ENCODE data around the gene CR1. TPM values are rescaled to one million over a fixed set of nuclear protein-coding genes. Genes with fewer than 3 reads are reported as not detected.
"Not testable (repeated sequence)": the region's sequence is repeated elsewhere in the genome, so short reads cannot be mapped to it uniquely, and the experiment has no call there.

Gene CR1
- total RNA-seq, 2 donors from 2014 or later, result 8.2 TPM; not detected in 1

- Mint-ChIP-seq H3K36me3 (no peaks in the 10 kb centered on the region), H3K9me3 (no peaks in the 10 kb centered on the region), H3K4me1 (ENCODE audit: low read depth in 2 of 2) (no peaks in the 10 kb centered on the region), H3K27ac (no peak overlapping the region), H3K4me3 (no peak overlapping the region), H3K27me3 (peaks cover 23 to 53% of the 10 kb centered on the region in 2 donors)
- no peak for ATAC-seq
- no peak for DNase-seq (ENCODE audit: low spot score)
Measured at GRCh38 chr1:207519505-207520399, 23.8 kb downstream of the CR1 start.

GRCh38 chr1:207520400-207521345 is 24.7 kb downstream of the CR1 start:
- peak in 1 of 2 donors; percentile 27 for ATAC-seq
- H3K36me3 Mint-ChIP-seq; H3K4me1 Mint-ChIP-seq (ENCODE audit: low read depth in 2 of 2); H3K4me3 Mint-ChIP-seq; H3K9me3 Mint-ChIP-seq; H3K27ac Mint-ChIP-seq; DNase-seq (ENCODE audit: low spot score): not testable (repeated sequence)
- peaks cover 27 to 59% of the 10 kb centered on the region in 2 donors for H3K27me3 Mint-ChIP-seq

GRCh38 chr1:207525239-207525638 is 29.3 kb downstream of the CR1 start:
- H3K4me1 Mint-ChIP-seq (ENCODE audit: low read depth in 2 of 2); H3K4me3 Mint-ChIP-seq; ATAC-seq; H3K27ac Mint-ChIP-seq; H3K36me3 Mint-ChIP-seq; H3K9me3 Mint-ChIP-seq: not testable (repeated sequence)
- H3K27me3 Mint-ChIP-seq, result peaks cover 17 to 39% of the 10 kb centered on the region in 2 donors
- peak; percentile 13 for DNase-seq (ENCODE audit: low spot score)

- H3K4me3 Mint-ChIP-seq, result not testable (repeated sequence)
Measured at GRCh38 chr1:207528401-207528800, 32.4 kb downstream of the CR1 start.

GRCh38 chr1:207536263-207536662 is 40.3 kb downstream of the CR1 start:
- H3K4me3 Mint-ChIP-seq; H3K4me1 Mint-ChIP-seq (ENCODE audit: low read depth in 2 of 2); H3K9me3 Mint-ChIP-seq; H3K27ac Mint-ChIP-seq; H3K27me3 Mint-ChIP-seq; H3K36me3 Mint-ChIP-seq; DNase-seq (ENCODE audit: low spot score): not testable (repeated sequence)
- ATAC-seq, result peak; percentile 74 to 78

More at GRCh38 chr1:207528401-207528800, 32.4 kb downstream of the CR1 start:
- H3K27me3 Mint-ChIP-seq, result peaks cover 7 to 22% of the 10 kb centered on the region in 2 donors
- not testable (repeated sequence) for H3K27ac Mint-ChIP-seq; ATAC-seq; H3K4me1 Mint-ChIP-seq (ENCODE audit: low read depth in 2 of 2); H3K9me3 Mint-ChIP-seq; DNase-seq (ENCODE audit: low spot score); H3K36me3 Mint-ChIP-seq

- not testable (repeated sequence) for H3K27me3 Mint-ChIP-seq; ATAC-seq; H3K36me3 Mint-ChIP-seq; H3K9me3 Mint-ChIP-seq; H3K4me1 Mint-ChIP-seq (ENCODE audit: low read depth in 2 of 2); H3K4me3 Mint-ChIP-seq; H3K27ac Mint-ChIP-seq; DNase-seq (ENCODE audit: low spot score)
Measured at GRCh38 chr1:207546677-207547357, 50.9 kb downstream of the CR1 start.

- not testable (repeated sequence) for DNase-seq (ENCODE audit: low spot score); H3K4me1 Mint-ChIP-seq (ENCODE audit: low read depth in 2 of 2); H3K9me3 Mint-ChIP-seq; H3K27me3 Mint-ChIP-seq; H3K27ac Mint-ChIP-seq; H3K4me3 Mint-ChIP-seq; H3K36me3 Mint-ChIP-seq
- peak; percentile 73 to 75 for ATAC-seq
Measured at GRCh38 chr1:207554823-207555222, 58.9 kb downstream of the CR1 start.

GRCh38 chr1:207565546-207566468 is 69.8 kb downstream of the CR1 start:
- Mint-ChIP-seq H3K9me3 (no peaks in the 10 kb centered on the region), H3K4me3 (no peak overlapping the region), H3K27ac (no peak overlapping the region), H3K4me1 (ENCODE audit: low read depth in 2 of 2) (no peaks in the 10 kb centered on the region), H3K27me3 (peaks cover 16 to 26% of the 10 kb centered on the region in 2 donors), H3K36me3 (no peaks in the 10 kb centered on the region)
- ATAC-seq (no peak), DNase-seq (ENCODE audit: low spot score) (no peak)

GRCh38 chr1:207571926-207572325 is 76.0 kb downstream of the CR1 start:
- H3K27ac Mint-ChIP-seq; H3K4me1 Mint-ChIP-seq (ENCODE audit: low read depth in 2 of 2); DNase-seq (ENCODE audit: low spot score); H3K36me3 Mint-ChIP-seq; H3K9me3 Mint-ChIP-seq; H3K4me3 Mint-ChIP-seq: not testable (repeated sequence)
- peaks cover 26 to 41% of the 10 kb centered on the region in 2 donors for H3K27me3 Mint-ChIP-seq
- ATAC-seq, result peak; percentile 63 to 77

- H3K9me3 Mint-ChIP-seq; H3K4me1 Mint-ChIP-seq (ENCODE audit: low read depth in 2 of 2); DNase-seq (ENCODE audit: low spot score); H3K36me3 Mint-ChIP-seq: not testable (repeated sequence)
- peak overlapping the region in 1 of 2 donors; percentile 49 for H3K27ac Mint-ChIP-seq
- peak overlapping the region; percentile 60 for H3K4me3 Mint-ChIP-seq
- ATAC-seq, result peak; percentile 40 to 63
- H3K27me3 Mint-ChIP-seq, result peaks cover 21 to 33% of the 10 kb centered on the region in 2 donors
Measured at GRCh38 chr1:207573074-207573473, 77.1 kb downstream of the CR1 start.

GRCh38 chr1:207575381-207575780 is 79.4 kb downstream of the CR1 start:
- DNase-seq (ENCODE audit: low spot score); H3K36me3 Mint-ChIP-seq; H3K4me3 Mint-ChIP-seq; ATAC-seq; H3K9me3 Mint-ChIP-seq; H3K27ac Mint-ChIP-seq: not testable (repeated sequence)
- Mint-ChIP-seq H3K4me1 (ENCODE audit: low read depth in 2 of 2) (peaks cover 13 to 15% of the 10 kb centered on the region in 2 donors), H3K27me3 (peaks cover 23 to 33% of the 10 kb centered on the region in 2 donors)

GRCh38 chr1:207578796-207579435 is 83.0 kb downstream of the CR1 start:
- H3K27ac Mint-ChIP-seq, result no peak overlapping the region
- no peaks in the 10 kb centered on the region for H3K9me3 Mint-ChIP-seq
- no peaks in the 10 kb centered on the region for H3K36me3 Mint-ChIP-seq
- H3K4me3 Mint-ChIP-seq, result no peak overlapping the region
- DNase-seq (ENCODE audit: low spot score), result no peak
- ATAC-seq, result peak; percentile 56 to 66
- peaks cover 4 to 7% of the 10 kb centered on the region in 2 donors for H3K4me1 Mint-ChIP-seq (ENCODE audit: low read depth in 2 of 2)
- peaks cover 34 to 42% of the 10 kb centered on the region in 2 donors for H3K27me3 Mint-ChIP-seq

Data from natural killer cell treated with Interleukin-12 subunit alpha and Interleukin-12 subunit beta and Interleukin-15 and Interleukin-18, amount 100 ng/mL, for 72 hours (primary cell).